Measurements from ENCODE around the gene TTF2. TPM values are rescaled to one million over a fixed set of nuclear protein-coding genes. Genes with fewer than 3 reads are reported as not detected.
"Not testable (repeated sequence)": the region's sequence is repeated elsewhere in the genome, so short reads cannot be mapped to it uniquely, and the experiment has no call there.

TTF2 gene
- total and polyA plus RNA-seq, 7 donors: 3.6 to 19.3 (median 8.6) TPM

- no peak for DNase-seq
- H3K4me1 ChIP-seq: peaks cover 0 to 13% (median 8%) of the 10 kb centered on the region in 4 donors
- WGBS, 2 donors: 78 to 96% methylated on average over 3 of the region's 3 CpGs
- H3K4me3 ChIP-seq: no peak overlapping the region
- H3K27ac ChIP-seq: no peak overlapping the region
- peaks cover 7 to 40% (median 13%) of the 10 kb centered on the region in 4 donors for H3K36me3 ChIP-seq
- H3K9me3 ChIP-seq: no peaks in the 10 kb centered on the region
- H3K27me3 ChIP-seq: no peaks in the 10 kb centered on the region
- TF ChIP-seq POLR2AphosphoS5 (IDR thresholded peaks at IDR 0.05) (no peak), CTCF (IDR thresholded peaks at IDR 0.05) (no peak), EP300 (IDR thresholded peaks at IDR 0.05) (no peak), POLR2A (IDR thresholded peaks at IDR 0.05) (no peak)
- intact Hi-C loops (cut with DNase I): no loop called here
Observed at GRCh38 chr1:117116784-117117130, 56.6 kb downstream of the TTF2 start.

GRCh38 chr1:117117697-117118096, 57.6 kb downstream of the TTF2 start:
- Histone ChIP-seq H3K27me3 (no peaks in the 10 kb centered on the region), H3K4me3 (no peak overlapping the region), H3K36me3 (peaks cover 7 to 32% (median 13%) of the 10 kb centered on the region in 4 donors), H3K4me1 (peaks cover 0 to 19% (median 13%) of the 10 kb centered on the region in 4 donors), H3K9me3 (no peaks in the 10 kb centered on the region), H3K27ac (no peak overlapping the region)
- no peak for DNase-seq
- TF ChIP-seq EP300 (IDR thresholded peaks at IDR 0.05) (no peak), CTCF (IDR thresholded peaks at IDR 0.05) (no peak), POLR2AphosphoS5 (IDR thresholded peaks at IDR 0.05) (no peak), POLR2A (IDR thresholded peaks at IDR 0.05) (no peak)
- WGBS, 2 donors: 68 to 92% methylated on average over 2 of the region's 2 CpGs
- intact Hi-C loops (cut with DNase I): no loop called here

- Histone ChIP-seq H3K36me3 (peaks cover 5 to 28% (median 11%) of the 10 kb centered on the region in 4 donors), H3K27me3 (no peaks in the 10 kb centered on the region), H3K27ac (no peak overlapping the region), H3K4me1 (peaks cover 0 to 19% (median 13%) of the 10 kb centered on the region in 4 donors), H3K9me3 (no peaks in the 10 kb centered on the region), H3K4me3 (no peak overlapping the region)
- TF ChIP-seq POLR2AphosphoS5 (IDR thresholded peaks at IDR 0.05) (no peak), CTCF (IDR thresholded peaks at IDR 0.05) (no peak), EP300 (IDR thresholded peaks at IDR 0.05) (no peak), POLR2A (IDR thresholded peaks at IDR 0.05) (no peak)
- 80 to 83% methylated on average over 12 of the region's 12 CpGs for WGBS, 2 donors
- intact Hi-C loops (cut with DNase I): no loop called here
- DNase-seq: no peak
Observed at GRCh38 chr1:117118137-117118536, 58.0 kb downstream of the TTF2 start.

- intact Hi-C loops (cut with DNase I); H3K9me3 ChIP-seq; DNase-seq; H3K4me3 ChIP-seq; H3K27me3 ChIP-seq; H3K27ac ChIP-seq: not testable (repeated sequence)
- peaks cover 0 to 18% (median 7%) of the 10 kb centered on the region in 4 donors for H3K36me3 ChIP-seq
- H3K4me1 ChIP-seq: peaks cover 0 to 19% (median 13%) of the 10 kb centered on the region in 4 donors
- 96 to 97% methylated on average over 10 of the region's 10 CpGs for WGBS, 2 donors
Observed at GRCh38 chr1:117119144-117119543, 59.0 kb downstream of the TTF2 start.

- Histone ChIP-seq H3K4me1 (peaks cover 0 to 19% (median 13%) of the 10 kb centered on the region in 4 donors), H3K9me3 (no peaks in the 10 kb centered on the region), H3K4me3 (peak overlapping the region; percentile 62 to 82 (median 72)), H3K27ac (peak overlapping the region; percentile 86 to 89 (median 88)), H3K36me3 (peaks cover 0 to 5% (median 0%) of the 10 kb centered on the region in 4 donors), H3K27me3 (no peaks in the 10 kb centered on the region)
- 9 to 19% methylated on average over 29 of the region's 29 CpGs for WGBS, 2 donors
- DNase-seq: no peak
- intact Hi-C loops (cut with DNase I): loop anchor here (2.0 to 10.0 kb wide), 6 partner anchors 60 to 806 kb away; partner anchors contain the start of genes GDAP2, MAN1A2, TENT5C and TTF2
- TF ChIP-seq CTCF (IDR thresholded peaks at IDR 0.05) (no peak), POLR2AphosphoS5 (IDR thresholded peaks at IDR 0.05) (no peak), EP300 (IDR thresholded peaks at IDR 0.05) (no peak), POLR2A (IDR thresholded peaks at IDR 0.05) (no peak)
Observed at GRCh38 chr1:117120774-117121588, 60.9 kb downstream of the TTF2 start.

All from sigmoid colon (tissue), 7 donors.